K562 (cell line): ENCODE measurements around the gene SSR2.

Experiments
- ADNP ChIP-seq: fragments of 200-800 bp; sonication (Bioruptor generic); IDR thresholded peaks from 2 replicates; pipeline ENCODE4 v1.6.1; 2016; ENCODE audit warnings: missing genetic modification characterization, missing compliant biosample characterization
- CHD1 ChIP-seq: fragments of 200-600 bp; sonication (generic); IDR thresholded peaks from one replicate; pipeline ENCODE4 v1.6.1; 2012; ENCODE audit warnings: mild to moderate bottlenecking, moderate library complexity, low read length, inconsistent platforms
- FOXA3 ChIP-seq, 2 experiments: fragments of 450-650 bp in 1 of 2; sonication (generic) in 1 of 2; formaldehyde crosslinking; IDR thresholded peaks in 1 of 2; conservative IDR thresholded peaks in 1 of 2; 2 replicates each; pipeline versions ENCODE4 v1.4.0 to v1.8.0; 2020 to 2022; ENCODE audit warnings: mild to moderate bottlenecking in 2 of 2, missing genetic modification reagents in 1 of 2
- FOXK1 ChIP-seq: sonication (generic); formaldehyde crosslinking; IDR thresholded peaks from 2 replicates; pipeline ENCODE4 v1.8.0; 2022; ENCODE audit warnings: missing genetic modification reagents, mild to moderate bottlenecking, borderline replicate concordance
- GABPA ChIP-seq: fragments of 200-800 bp; sonication (Bioruptor generic); conservative IDR thresholded peaks from 2 replicates; pipeline ENCODE4 v1.6.1; 2016; ENCODE audit warnings: low read depth, missing genetic modification characterization, missing compliant biosample characterization
- LARP7 ChIP-seq: fragments of 450-650 bp; IDR thresholded peaks from 2 replicates; pipeline ENCODE4 v1.6.1; 2016
- POLR2AphosphoS5 ChIP-seq: IDR thresholded peaks from 2 replicates; pipeline ENCODE4 v1.6.1; 2011; ENCODE audit warnings: mild to moderate bottlenecking, low read depth, low read length, moderate library complexity; ENCODE audit not compliant: control insufficient read depth, insufficient read depth
- TGIF2 ChIP-seq: sonication (generic); formaldehyde crosslinking; IDR thresholded peaks from 2 replicates; pipeline ENCODE4 v1.8.1; 2022; ENCODE audit warnings: mild to moderate bottlenecking, missing genetic modification reagents, moderate library complexity
- TF ChIP-seq, protein P1 (sequence below), 2 experiments: fragments of 450-650 bp; formaldehyde crosslinking in 1 of 2; IDR thresholded peaks; 2 replicates each; pipeline versions ENCODE4 v1.4.0 to v1.6.1; 2014 to 2020; ENCODE audit warnings: mild to moderate bottlenecking in 2 of 2, borderline replicate concordance in 1 of 2, low read depth in 1 of 2

DNA sequence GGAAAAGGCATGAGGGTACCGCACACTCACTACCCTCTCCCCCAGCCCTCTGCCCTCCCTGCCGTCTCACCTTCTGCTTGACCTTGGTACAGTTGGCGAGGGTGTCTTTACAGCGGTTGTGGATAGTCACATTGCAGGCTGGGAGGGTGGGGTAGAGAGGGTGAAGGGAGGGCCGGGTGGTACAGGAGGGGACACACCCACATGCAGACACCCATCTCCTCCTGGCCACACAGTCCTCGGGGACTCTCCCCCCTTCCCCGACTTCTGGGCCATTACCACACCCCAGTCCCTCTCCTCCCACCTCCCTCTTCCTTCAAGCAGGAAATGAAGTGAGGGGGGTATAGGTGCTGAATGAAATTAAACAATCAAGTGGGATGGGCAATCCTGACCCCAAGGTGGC is 54.0 kb downstream of the SSR2 start:
- TF ChIP-seq TGIF2 (CRISPR knock-in tag) (no peak), FOXK1 (no peak), ADNP (tag) (no peak), POLR2AphosphoS5 (no peak), GABPA (tag) (no peak), LARP7 (no peak), FOXA3 (CRISPR knock-in tag; conservative IDR thresholded peaks at IDR 0.05 in 1 of 2, IDR thresholded peaks at IDR 0.05 in 1 of 2) (no peak), CHD1 (no peak)
- TF ChIP-seq, protein P1, sequence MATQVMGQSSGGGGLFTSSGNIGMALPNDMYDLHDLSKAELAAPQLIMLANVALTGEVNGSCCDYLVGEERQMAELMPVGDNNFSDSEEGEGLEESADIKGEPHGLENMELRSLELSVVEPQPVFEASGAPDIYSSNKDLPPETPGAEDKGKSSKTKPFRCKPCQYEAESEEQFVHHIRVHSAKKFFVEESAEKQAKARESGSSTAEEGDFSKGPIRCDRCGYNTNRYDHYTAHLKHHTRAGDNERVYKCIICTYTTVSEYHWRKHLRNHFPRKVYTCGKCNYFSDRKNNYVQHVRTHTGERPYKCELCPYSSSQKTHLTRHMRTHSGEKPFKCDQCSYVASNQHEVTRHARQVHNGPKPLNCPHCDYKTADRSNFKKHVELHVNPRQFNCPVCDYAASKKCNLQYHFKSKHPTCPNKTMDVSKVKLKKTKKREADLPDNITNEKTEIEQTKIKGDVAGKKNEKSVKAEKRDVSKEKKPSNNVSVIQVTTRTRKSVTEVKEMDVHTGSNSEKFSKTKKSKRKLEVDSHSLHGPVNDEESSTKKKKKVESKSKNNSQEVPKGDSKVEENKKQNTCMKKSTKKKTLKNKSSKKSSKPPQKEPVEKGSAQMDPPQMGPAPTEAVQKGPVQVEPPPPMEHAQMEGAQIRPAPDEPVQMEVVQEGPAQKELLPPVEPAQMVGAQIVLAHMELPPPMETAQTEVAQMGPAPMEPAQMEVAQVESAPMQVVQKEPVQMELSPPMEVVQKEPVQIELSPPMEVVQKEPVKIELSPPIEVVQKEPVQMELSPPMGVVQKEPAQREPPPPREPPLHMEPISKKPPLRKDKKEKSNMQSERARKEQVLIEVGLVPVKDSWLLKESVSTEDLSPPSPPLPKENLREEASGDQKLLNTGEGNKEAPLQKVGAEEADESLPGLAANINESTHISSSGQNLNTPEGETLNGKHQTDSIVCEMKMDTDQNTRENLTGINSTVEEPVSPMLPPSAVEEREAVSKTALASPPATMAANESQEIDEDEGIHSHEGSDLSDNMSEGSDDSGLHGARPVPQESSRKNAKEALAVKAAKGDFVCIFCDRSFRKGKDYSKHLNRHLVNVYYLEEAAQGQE (IDR thresholded peaks at IDR 0.05; ENCODE audit: borderline replicate concordance), result no peak
- TF ChIP-seq, protein P1 (CRISPR knock-in tag; IDR thresholded peaks at IDR 0.05; ENCODE audit: low read depth), result no peak
